Nephron progenitor cell (in vitro differentiated cells): ENCODE results near the gene DAGLA.

Experiments
- DNase-seq: peaks from one replicate; pipeline ENCODE4 v3.0.0; 2021
- H3K27ac Mint-ChIP-seq: 2 replicates; pipeline ENCODE4 v1.8.0; 2021; ENCODE audit warnings: mild to moderate bottlenecking, moderate library complexity, mixed read lengths
- H3K27me3 Mint-ChIP-seq: 2 replicates; pipeline ENCODE4 v1.8.0; 2021; ENCODE audit warnings: mild to moderate bottlenecking, low read depth, mixed read lengths; ENCODE audit not compliant: poor library complexity
- H3K36me3 Mint-ChIP-seq: 2 replicates; pipeline ENCODE4 v1.8.0; 2021; ENCODE audit warnings: low read depth, mixed read lengths
- H3K4me1 Mint-ChIP-seq: 2 replicates; pipeline ENCODE4 v1.8.0; 2021; ENCODE audit warnings: mixed read lengths
- H3K4me3 Mint-ChIP-seq: 2 replicates; pipeline ENCODE4 v1.8.0; 2021; ENCODE audit warnings: mild to moderate bottlenecking, moderate library complexity, mixed read lengths
- H3K9me3 Mint-ChIP-seq: 2 replicates; pipeline ENCODE4 v1.8.0; 2021; ENCODE audit warnings: mild to moderate bottlenecking, moderate library complexity, mixed read lengths
- CTCF ChIP-seq: fragments of 200-600 bp; sonication (generic); IDR thresholded peaks from 2 replicates; pipeline ENCODE4 v1.5.0; 2021; ENCODE audit warnings: antibody characterized with exemption

The DAGLA gene

GRCh38 chr11:61691380-61692156, 11.4 kb downstream of the DAGLA start:
- no peak overlapping the region for H3K4me3 Mint-ChIP-seq
- DNase-seq: no peak
- peaks cover 13% of the 10 kb centered on the region for H3K27me3 Mint-ChIP-seq
- peaks cover 55% of the 10 kb centered on the region for H3K4me1 Mint-ChIP-seq
- H3K36me3 Mint-ChIP-seq: no peaks in the 10 kb centered on the region
- no peaks in the 10 kb centered on the region for H3K9me3 Mint-ChIP-seq
- no peak overlapping the region for H3K27ac Mint-ChIP-seq
- no peak for TF ChIP-seq CTCF

- Mint-ChIP-seq H3K27me3 (peaks cover 20% of the 10 kb centered on the region), H3K4me3 (no peak overlapping the region), H3K27ac (no peak overlapping the region), H3K4me1 (peaks cover 58% of the 10 kb centered on the region), H3K36me3 (no peaks in the 10 kb centered on the region), H3K9me3 (no peaks in the 10 kb centered on the region)
- DNase-seq: no peak
- TF ChIP-seq CTCF: no peak
These were observed 13.9 kb downstream of the DAGLA start for GRCh38 chr11:61693922-61694601.

GRCh38 chr11:61694602-61694939, 14.4 kb downstream of the DAGLA start:
- Mint-ChIP-seq H3K27me3 (peaks cover 20% of the 10 kb centered on the region), H3K9me3 (no peaks in the 10 kb centered on the region), H3K4me3 (no peak overlapping the region), H3K4me1 (peaks cover 53% of the 10 kb centered on the region), H3K36me3 (no peaks in the 10 kb centered on the region), H3K27ac (no peak overlapping the region)
- no peak for TF ChIP-seq CTCF
- no peak for DNase-seq

GRCh38 chr11:61694946-61695706, 14.9 kb downstream of the DAGLA start:
- TF ChIP-seq CTCF: no peak
- H3K36me3 Mint-ChIP-seq: no peaks in the 10 kb centered on the region
- no peak for DNase-seq
- H3K27me3 Mint-ChIP-seq: peaks cover 20% of the 10 kb centered on the region
- H3K9me3 Mint-ChIP-seq: no peaks in the 10 kb centered on the region
- H3K4me3 Mint-ChIP-seq: no peak overlapping the region
- H3K27ac Mint-ChIP-seq: no peak overlapping the region
- H3K4me1 Mint-ChIP-seq: peaks cover 49% of the 10 kb centered on the region

GRCh38 chr11:61695917-61696316, 15.7 kb downstream of the DAGLA start:
- Mint-ChIP-seq H3K4me3 (no peak overlapping the region), H3K9me3 (no peaks in the 10 kb centered on the region), H3K27me3 (peaks cover 14% of the 10 kb centered on the region), H3K27ac (no peak overlapping the region), H3K4me1 (peaks cover 47% of the 10 kb centered on the region), H3K36me3 (no peaks in the 10 kb centered on the region)
- no peak for DNase-seq
- no peak for TF ChIP-seq CTCF
